Fibroblast of villous mesenchyme (primary cell): ENCODE results near the gene PTPRB. TPM values are rescaled to one million over a fixed set of nuclear protein-coding genes. Genes with fewer than 3 reads are reported as not detected.

Experiments used
- DNase-seq: peaks from one replicate; pipeline ENCODE4 v3.0.0-alpha.2; 2010; ENCODE audit warnings: low read depth
- H3K4me3 ChIP-seq: 2 replicates; pipeline ENCODE4 v1.5.1; 2011; ENCODE audit warnings: low read depth, mild to moderate bottlenecking, low read length
- total RNA-seq: library from RNA; depleted of rRNA; stranded (reverse); fragments of >200 nt; gene quantifications from 2 replicates; pipeline ENCODE4 v1.2.3, GENCODE V29; 2012
- TF ChIP-seq, protein P1 (sequence below): IDR thresholded peaks from 2 replicates; pipeline ENCODE4 v1.5.1; 2012; ENCODE audit warnings: low read depth, mild to moderate bottlenecking, low read length; ENCODE audit not compliant: insufficient read depth

Gene PTPRB
- total RNA-seq, 1 donor: 0.43 TPM

DNA sequence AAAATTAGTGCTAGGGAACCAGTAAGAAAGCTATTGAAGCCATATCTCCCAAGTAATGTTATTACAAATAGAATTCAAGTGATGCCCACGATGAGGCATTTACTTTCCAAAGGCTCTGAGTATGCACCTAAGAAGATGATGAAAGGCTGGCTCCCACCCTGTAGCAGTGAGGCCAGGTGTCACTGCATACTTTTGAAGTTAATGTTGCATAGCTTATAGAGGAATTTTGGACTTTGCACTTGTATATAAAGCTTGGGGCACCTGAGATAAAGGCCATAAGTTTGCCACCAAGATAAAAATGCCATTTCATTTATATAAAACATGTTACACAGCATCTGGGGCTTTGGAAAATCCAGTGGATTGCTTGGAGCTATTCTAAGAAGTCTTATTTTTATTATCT lies 96.2 kb downstream of the PTPRB start:
- TF ChIP-seq, protein P1, sequence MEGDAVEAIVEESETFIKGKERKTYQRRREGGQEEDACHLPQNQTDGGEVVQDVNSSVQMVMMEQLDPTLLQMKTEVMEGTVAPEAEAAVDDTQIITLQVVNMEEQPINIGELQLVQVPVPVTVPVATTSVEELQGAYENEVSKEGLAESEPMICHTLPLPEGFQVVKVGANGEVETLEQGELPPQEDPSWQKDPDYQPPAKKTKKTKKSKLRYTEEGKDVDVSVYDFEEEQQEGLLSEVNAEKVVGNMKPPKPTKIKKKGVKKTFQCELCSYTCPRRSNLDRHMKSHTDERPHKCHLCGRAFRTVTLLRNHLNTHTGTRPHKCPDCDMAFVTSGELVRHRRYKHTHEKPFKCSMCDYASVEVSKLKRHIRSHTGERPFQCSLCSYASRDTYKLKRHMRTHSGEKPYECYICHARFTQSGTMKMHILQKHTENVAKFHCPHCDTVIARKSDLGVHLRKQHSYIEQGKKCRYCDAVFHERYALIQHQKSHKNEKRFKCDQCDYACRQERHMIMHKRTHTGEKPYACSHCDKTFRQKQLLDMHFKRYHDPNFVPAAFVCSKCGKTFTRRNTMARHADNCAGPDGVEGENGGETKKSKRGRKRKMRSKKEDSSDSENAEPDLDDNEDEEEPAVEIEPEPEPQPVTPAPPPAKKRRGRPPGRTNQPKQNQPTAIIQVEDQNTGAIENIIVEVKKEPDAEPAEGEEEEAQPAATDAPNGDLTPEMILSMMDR: no peak
- H3K4me3 ChIP-seq: no peak overlapping the region
- DNase-seq: no peak

DNA sequence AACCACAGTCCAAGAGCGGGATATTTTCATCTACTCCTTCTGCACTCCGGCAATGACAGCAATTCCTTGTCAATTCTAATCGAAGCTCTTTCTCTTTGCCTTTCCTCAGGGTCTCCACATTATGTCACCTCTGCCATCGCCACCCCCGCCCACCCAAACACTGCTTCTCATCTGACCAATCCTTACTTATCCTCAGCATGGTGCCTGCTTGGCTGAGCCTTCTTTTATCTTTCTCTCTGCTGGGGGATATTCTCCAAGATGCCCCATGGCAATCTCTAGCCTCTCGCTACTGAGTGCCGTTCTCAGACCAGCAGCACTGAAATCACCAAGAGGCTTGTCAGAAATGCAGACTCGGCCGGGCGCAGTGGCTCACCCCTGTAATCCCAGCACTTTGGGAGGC lies 100.6 kb downstream of the PTPRB start:
- DNase-seq: no peak
- no peak overlapping the region for H3K4me3 ChIP-seq
- TF ChIP-seq, protein P1: no peak

- no peak overlapping the region for H3K4me3 ChIP-seq
- DNase-seq: no peak
- TF ChIP-seq, protein P1: no peak
Observed at GRCh38 chr12:70535896-70536374, 101.3 kb downstream of the PTPRB start.

DNA sequence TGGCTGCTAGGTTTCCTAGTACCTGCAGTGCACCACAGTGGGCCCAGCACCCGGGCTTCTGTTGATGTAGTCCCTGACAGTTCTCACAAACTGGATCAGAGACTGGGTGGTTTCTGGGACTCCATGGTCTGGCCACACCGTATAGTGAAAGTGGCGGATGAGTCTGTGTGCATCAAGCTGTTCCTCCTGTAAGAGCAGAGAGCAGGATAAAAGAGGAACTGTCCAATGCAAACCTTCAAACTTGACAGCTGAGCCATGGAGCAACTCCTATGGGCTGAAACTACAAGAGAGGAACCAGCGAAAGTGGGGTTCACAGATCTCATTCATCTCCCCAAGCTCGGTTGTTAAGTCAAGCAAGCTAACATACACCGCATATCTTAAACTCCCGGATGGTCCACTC lies 102.8 kb downstream of the PTPRB start:
- no peak for DNase-seq
- TF ChIP-seq, protein P1: no peak

DNA sequence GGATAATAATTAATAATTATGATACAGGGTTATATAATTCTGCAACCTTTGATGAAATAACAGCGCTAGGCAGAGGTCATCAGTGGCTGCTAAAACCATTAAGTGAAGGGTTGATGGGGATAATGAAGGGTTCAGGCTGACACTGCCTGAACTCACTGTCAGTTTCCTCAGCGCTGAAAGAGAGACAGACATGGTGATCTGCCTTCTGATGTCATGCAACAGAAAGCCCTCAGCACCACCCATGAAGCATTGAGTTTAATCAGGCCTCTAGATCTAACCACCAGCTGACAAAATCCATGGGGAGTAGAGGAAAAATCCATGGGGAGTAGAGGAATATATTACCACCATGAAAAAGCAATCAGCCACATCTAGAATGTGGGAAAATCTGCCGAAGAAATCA lies 107.6 kb downstream of the PTPRB start:
- TF ChIP-seq, protein P1: no peak
- no peak for DNase-seq
- no peak overlapping the region for H3K4me3 ChIP-seq

More for the DNA sequence above, 102.8 kb downstream of the PTPRB start:
- H3K4me3 ChIP-seq: no peak overlapping the region

- DNase-seq: no peak
- TF ChIP-seq, protein P1: no peak
- no peak overlapping the region for H3K4me3 ChIP-seq
Observed at GRCh38 chr12:70520847-70521246, 116.4 kb downstream of the PTPRB start.

- TF ChIP-seq, protein P1: no peak
- H3K4me3 ChIP-seq: no peak overlapping the region
- no peak for DNase-seq
Observed at GRCh38 chr12:70513426-70513825, 123.8 kb downstream of the PTPRB start.
